HUES48 (cell line): ENCODE measurements around the gene ZNF816.
A peak's percentile ranks its signal among the peaks of the same experiment; 100 is the strongest.
"Not testable (repeated sequence)": the region's sequence is repeated elsewhere in the genome, so short reads cannot be mapped to it uniquely, and the experiment has no call there.

Experiments used
- H3K27ac ChIP-seq: one replicate; pipeline ENCODE4 v1.7.0; 2013; ENCODE audit warnings: low read depth, low read length, inconsistent platforms
- H3K27me3 ChIP-seq: 2 replicates; pipeline ENCODE4 v1.6.1; 2013; ENCODE audit warnings: mild to moderate bottlenecking, low read length; ENCODE audit not compliant: control insufficient read depth, insufficient read depth
- H3K36me3 ChIP-seq: 2 replicates; pipeline ENCODE4 v1.6.1; 2013; ENCODE audit warnings: low read length; ENCODE audit not compliant: control insufficient read depth, insufficient read depth
- H3K4me1 ChIP-seq: 2 replicates; pipeline ENCODE4 v1.6.1; 2013; ENCODE audit warnings: mild to moderate bottlenecking, low read length; ENCODE audit not compliant: control insufficient read depth, insufficient read depth
- H3K4me3 ChIP-seq: 2 replicates; pipeline ENCODE4 v1.5.1; 2013; ENCODE audit warnings: mild to moderate bottlenecking, low read depth, low read length
- H3K9ac ChIP-seq: 2 replicates; pipeline ENCODE4 v1.6.1; 2013; ENCODE audit warnings: mild to moderate bottlenecking, low read depth, low read length, moderate library complexity
- H3K9me3 ChIP-seq: 2 replicates; pipeline ENCODE4 v1.6.1; 2013; ENCODE audit warnings: low read length; ENCODE audit not compliant: control insufficient read depth, insufficient read depth

The ZNF816 gene

DNA sequence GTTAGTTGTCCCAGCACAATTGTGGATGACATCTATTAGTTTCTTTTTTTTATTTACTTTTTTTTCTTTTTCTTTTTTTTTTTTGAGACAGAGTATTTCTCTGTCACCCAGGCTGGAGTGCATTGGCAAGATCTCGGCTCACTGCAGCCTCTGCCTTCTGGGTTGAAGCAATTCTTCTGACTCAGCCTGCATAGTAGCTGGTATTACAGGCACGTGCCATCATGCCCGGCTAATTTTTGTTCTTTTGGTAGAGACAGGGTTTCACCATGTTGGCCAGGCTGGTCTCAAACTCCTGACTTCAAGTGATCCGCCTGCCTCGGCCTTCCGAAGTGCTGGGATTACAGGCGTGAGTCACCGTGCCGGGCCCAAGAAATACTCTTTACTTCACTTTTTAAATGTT is 38.0 kb downstream of the ZNF816 start:
- H3K4me1 ChIP-seq, H3K9me3 ChIP-seq, H3K4me3 ChIP-seq, H3K9ac ChIP-seq, H3K27ac ChIP-seq, H3K27me3 ChIP-seq: not testable (repeated sequence)
- peaks cover 20% of the 10 kb centered on the region for H3K36me3 ChIP-seq

GRCh38 chr19:52923778-52924593 is 38.7 kb downstream of the ZNF816 start:
- no peak overlapping the region for H3K27ac ChIP-seq

GRCh38 chr19:52922841-52923777 is 39.6 kb downstream of the ZNF816 start, which contains the start of gene ZNF888:
Gene ZNF888, minus strand, starts transcription at chr19:52923428. Its CDS starts 5,555 bp downstream, at chr19:52917873.
- peak within 1 kb of the TSS; percentile 93 for H3K4me3 ChIP-seq
- peak within 1 kb of the TSS; percentile 89 for H3K27ac ChIP-seq
- H3K4me1 ChIP-seq, result peaks cover 8% of the 10 kb centered on the region
- peaks cover 5% of the 10 kb centered on the region for H3K36me3 ChIP-seq
- H3K9me3 ChIP-seq, result no peaks in the 10 kb centered on the region
- peak within 1 kb of the TSS; percentile 87 for H3K9ac ChIP-seq
- no peaks in the 10 kb centered on the region for H3K27me3 ChIP-seq

More at GRCh38 chr19:52923778-52924593, 38.7 kb downstream of the ZNF816 start:
- Histone ChIP-seq H3K4me3 (peak overlapping the region; percentile 93), H3K4me1 (peaks cover 8% of the 10 kb centered on the region), H3K9ac (no peak overlapping the region), H3K27me3 (no peaks in the 10 kb centered on the region), H3K9me3 (no peaks in the 10 kb centered on the region), H3K36me3 (peaks cover 14% of the 10 kb centered on the region)

DNA sequence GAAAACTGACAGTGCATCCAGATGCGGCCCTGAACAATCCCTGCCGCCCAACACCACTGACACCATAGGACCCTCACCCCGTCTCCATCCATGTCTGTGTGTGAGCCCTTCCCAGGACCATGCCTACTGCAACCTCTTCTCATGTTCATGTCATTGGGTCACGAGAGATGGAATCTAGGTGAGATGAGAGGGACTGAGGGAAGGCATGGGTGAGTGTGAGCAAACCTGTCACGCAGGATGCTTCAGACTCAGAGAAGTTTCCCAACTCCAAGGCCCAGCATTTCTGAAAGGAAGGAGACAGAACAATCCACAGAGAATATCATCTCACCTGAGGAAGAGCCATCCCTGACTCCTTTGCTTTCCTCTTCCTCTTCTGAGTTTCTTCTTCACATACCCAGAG is 45.1 kb downstream of the ZNF816 start:
- no peaks in the 10 kb centered on the region for H3K9me3 ChIP-seq
- H3K27ac ChIP-seq, result no peak overlapping the region
- H3K36me3 ChIP-seq, result peaks cover 37% of the 10 kb centered on the region
- no peaks in the 10 kb centered on the region for H3K27me3 ChIP-seq
- no peak overlapping the region for H3K9ac ChIP-seq
- no peak overlapping the region for H3K4me3 ChIP-seq
- no peaks in the 10 kb centered on the region for H3K4me1 ChIP-seq

DNA sequence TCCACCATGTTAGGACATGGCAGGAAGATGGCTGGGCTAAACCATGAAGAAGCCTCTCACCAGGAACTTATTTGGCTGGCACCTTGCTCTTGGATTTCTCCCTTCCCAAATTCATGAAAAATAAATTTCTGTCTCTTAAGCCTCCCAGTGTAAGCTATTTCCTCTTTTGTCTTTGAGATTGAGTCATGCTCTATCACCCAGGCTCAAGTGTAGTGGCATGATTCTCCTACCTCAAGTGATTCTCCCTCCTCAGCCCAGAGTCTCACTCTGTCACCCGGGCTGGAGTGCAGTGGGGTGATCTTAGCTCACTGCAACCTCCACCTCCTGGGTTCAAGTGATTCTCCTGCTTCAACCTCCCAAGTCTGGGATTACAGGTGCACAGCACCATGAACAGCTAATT is 52.0 kb downstream of the ZNF816 start:
- no peak overlapping the region for H3K9ac ChIP-seq
- peaks cover 50% of the 10 kb centered on the region for H3K36me3 ChIP-seq
- H3K4me3 ChIP-seq, result no peak overlapping the region
- H3K4me1 ChIP-seq, result no peaks in the 10 kb centered on the region
- no peaks in the 10 kb centered on the region for H3K9me3 ChIP-seq
- no peak overlapping the region for H3K27ac ChIP-seq
- H3K27me3 ChIP-seq, result no peaks in the 10 kb centered on the region

GRCh38 chr19:52904052-52904780 is 58.5 kb downstream of the ZNF816 start:
- H3K4me1 ChIP-seq, H3K27me3 ChIP-seq, H3K9me3 ChIP-seq, H3K9ac ChIP-seq, H3K27ac ChIP-seq, H3K4me3 ChIP-seq: not testable (repeated sequence)
- H3K36me3 ChIP-seq, result peaks cover 22% of the 10 kb centered on the region

GRCh38 chr19:52901842-52902241 is 60.8 kb downstream of the ZNF816 start:
- no peaks in the 10 kb centered on the region for H3K27me3 ChIP-seq
- H3K36me3 ChIP-seq, result peaks cover 10% of the 10 kb centered on the region
- no peak overlapping the region for H3K4me3 ChIP-seq
- H3K27ac ChIP-seq, result no peak overlapping the region
- no peak overlapping the region for H3K9ac ChIP-seq
- H3K4me1 ChIP-seq, result peaks cover 12% of the 10 kb centered on the region
- H3K9me3 ChIP-seq, result no peaks in the 10 kb centered on the region
